Measurements from ENCODE around the gene RASSF10.
"Not testable (repeated sequence)": the region's sequence is repeated elsewhere in the genome, so short reads cannot be mapped to it uniquely, and the experiment has no call there.

RASSF10 gene

DNA sequence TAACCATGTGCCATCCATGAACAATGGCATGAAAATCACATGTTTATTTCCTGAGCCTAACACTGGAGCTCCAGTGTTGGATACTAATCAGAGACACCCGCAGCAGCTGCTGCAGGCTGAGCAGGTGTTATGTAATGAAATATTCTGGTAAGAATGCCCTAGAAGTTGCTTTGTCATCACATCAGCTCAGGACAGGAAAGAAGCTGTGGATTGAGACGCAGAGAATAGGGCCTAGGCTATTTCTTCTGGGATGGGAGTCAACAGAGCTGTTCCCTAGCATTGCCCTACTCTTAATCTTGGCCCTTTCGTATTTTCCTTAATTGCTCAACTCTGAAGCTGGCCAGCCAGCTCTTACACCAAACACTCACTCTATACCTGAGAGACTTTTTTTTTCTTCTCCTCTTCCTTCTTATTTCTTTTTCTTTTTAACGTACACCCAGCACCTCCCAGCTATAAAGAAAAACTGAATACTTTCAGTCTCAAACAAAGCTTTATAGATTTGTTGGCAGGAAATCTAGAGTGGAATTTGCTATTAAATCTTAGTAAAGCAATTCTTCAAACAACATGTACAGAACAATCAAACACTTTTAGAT is 31.9 kb downstream of the RASSF10 start:
- Histone ChIP-seq H3K27ac (replicated peaks) (no peak overlapping the region), H3K4me3 (replicated peaks; ENCODE audit: insufficient read depth, low read length) (no peak overlapping the region), H3K27me3 (ENCODE audit: insufficient read depth, poor library complexity, severe bottlenecking) (peaks cover 17% of the 10 kb centered on the region)
- DNase-seq (ENCODE audit: low read depth in 1 of 2, low spot score in 1 of 2): no peak
- TF ChIP-seq GABPA (IDR thresholded peaks at IDR 0.05; ENCODE audit: low read depth): no peak
- TF ChIP-seq, protein P1, sequence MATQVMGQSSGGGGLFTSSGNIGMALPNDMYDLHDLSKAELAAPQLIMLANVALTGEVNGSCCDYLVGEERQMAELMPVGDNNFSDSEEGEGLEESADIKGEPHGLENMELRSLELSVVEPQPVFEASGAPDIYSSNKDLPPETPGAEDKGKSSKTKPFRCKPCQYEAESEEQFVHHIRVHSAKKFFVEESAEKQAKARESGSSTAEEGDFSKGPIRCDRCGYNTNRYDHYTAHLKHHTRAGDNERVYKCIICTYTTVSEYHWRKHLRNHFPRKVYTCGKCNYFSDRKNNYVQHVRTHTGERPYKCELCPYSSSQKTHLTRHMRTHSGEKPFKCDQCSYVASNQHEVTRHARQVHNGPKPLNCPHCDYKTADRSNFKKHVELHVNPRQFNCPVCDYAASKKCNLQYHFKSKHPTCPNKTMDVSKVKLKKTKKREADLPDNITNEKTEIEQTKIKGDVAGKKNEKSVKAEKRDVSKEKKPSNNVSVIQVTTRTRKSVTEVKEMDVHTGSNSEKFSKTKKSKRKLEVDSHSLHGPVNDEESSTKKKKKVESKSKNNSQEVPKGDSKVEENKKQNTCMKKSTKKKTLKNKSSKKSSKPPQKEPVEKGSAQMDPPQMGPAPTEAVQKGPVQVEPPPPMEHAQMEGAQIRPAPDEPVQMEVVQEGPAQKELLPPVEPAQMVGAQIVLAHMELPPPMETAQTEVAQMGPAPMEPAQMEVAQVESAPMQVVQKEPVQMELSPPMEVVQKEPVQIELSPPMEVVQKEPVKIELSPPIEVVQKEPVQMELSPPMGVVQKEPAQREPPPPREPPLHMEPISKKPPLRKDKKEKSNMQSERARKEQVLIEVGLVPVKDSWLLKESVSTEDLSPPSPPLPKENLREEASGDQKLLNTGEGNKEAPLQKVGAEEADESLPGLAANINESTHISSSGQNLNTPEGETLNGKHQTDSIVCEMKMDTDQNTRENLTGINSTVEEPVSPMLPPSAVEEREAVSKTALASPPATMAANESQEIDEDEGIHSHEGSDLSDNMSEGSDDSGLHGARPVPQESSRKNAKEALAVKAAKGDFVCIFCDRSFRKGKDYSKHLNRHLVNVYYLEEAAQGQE (IDR thresholded peaks at IDR 0.05; ENCODE audit: insufficient replicate concordance, low read depth): no peak
- no peak for TF ChIP-seq CTCF (IDR thresholded peaks at IDR 0.05; ENCODE audit: insufficient read depth, low read length)
- no peak for TF ChIP-seq SPI1 (IDR thresholded peaks at IDR 0.05; ENCODE audit: borderline replicate concordance, low read depth)
- TF ChIP-seq POLR2AphosphoS5 (IDR thresholded peaks at IDR 0.05; ENCODE audit: low read depth): no peak

GRCh38 chr11:13042873-13043342 is 33.8 kb downstream of the RASSF10 start:
- no peak overlapping the region for H3K4me3 ChIP-seq (replicated peaks; ENCODE audit: insufficient read depth, low read length)
- DNase-seq (ENCODE audit: low read depth in 1 of 2, low spot score in 1 of 2): no peak
- H3K27me3 ChIP-seq (ENCODE audit: insufficient read depth, poor library complexity, severe bottlenecking): peaks cover 19% of the 10 kb centered on the region
- H3K27ac ChIP-seq (replicated peaks): no peak overlapping the region
- TF ChIP-seq, protein P1 (IDR thresholded peaks at IDR 0.05; ENCODE audit: insufficient replicate concordance, low read depth): no peak
- no peak for TF ChIP-seq GABPA (IDR thresholded peaks at IDR 0.05; ENCODE audit: low read depth)
- TF ChIP-seq SPI1 (IDR thresholded peaks at IDR 0.05; ENCODE audit: borderline replicate concordance, low read depth): no peak
- no peak for TF ChIP-seq CTCF (IDR thresholded peaks at IDR 0.05; ENCODE audit: insufficient read depth, low read length)
- TF ChIP-seq POLR2AphosphoS5 (IDR thresholded peaks at IDR 0.05; ENCODE audit: low read depth): no peak

DNA sequence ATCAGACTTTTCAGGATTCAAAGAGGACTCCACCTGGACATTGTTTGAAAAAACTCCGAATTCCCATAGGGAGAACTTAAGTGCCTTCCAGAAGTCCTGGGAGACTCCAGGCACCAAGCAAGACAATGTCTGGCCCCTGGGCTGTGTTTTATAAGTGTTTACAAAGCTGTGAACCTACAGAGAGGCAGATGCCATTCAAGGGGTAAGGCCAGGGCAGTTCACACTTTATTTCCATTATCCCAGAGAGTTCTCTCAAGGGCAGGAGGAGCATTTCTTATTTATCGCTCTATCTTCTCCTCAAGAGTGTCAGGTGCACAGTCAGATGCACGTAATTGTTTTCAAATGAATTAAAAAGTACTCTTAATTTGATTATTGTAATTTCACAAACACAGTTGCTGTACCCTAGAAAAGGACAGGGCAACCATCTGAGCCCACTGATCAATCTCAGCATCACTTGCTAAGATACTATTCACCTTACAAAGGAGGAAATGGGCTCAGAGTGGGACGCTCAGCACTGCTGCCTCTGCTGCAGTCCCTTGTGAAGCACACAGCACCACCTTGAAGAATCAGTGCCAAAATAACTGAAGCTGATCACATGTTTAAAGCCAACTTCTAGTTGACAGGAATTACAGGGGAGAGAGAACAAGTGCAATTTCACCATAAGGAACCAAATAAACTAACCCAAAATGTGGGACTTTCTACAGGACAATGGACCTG is 35.0 kb downstream of the RASSF10 start:
- DNase-seq (ENCODE audit: low read depth in 1 of 2, low spot score in 1 of 2): no peak
- Histone ChIP-seq H3K27ac (replicated peaks) (no peak overlapping the region), H3K27me3 (ENCODE audit: insufficient read depth, poor library complexity, severe bottlenecking) (peaks cover 11% of the 10 kb centered on the region), H3K4me3 (replicated peaks; ENCODE audit: insufficient read depth, low read length) (no peak overlapping the region)
- TF ChIP-seq CTCF (IDR thresholded peaks at IDR 0.05; ENCODE audit: insufficient read depth, low read length) (no peak), GABPA (IDR thresholded peaks at IDR 0.05; ENCODE audit: low read depth) (no peak), POLR2AphosphoS5 (IDR thresholded peaks at IDR 0.05; ENCODE audit: low read depth) (no peak), SPI1 (IDR thresholded peaks at IDR 0.05; ENCODE audit: borderline replicate concordance, low read depth) (no peak)
- TF ChIP-seq, protein P1 (IDR thresholded peaks at IDR 0.05; ENCODE audit: insufficient replicate concordance, low read depth): no peak

GRCh38 chr11:13045089-13045488 is 36.0 kb downstream of the RASSF10 start:
- H3K27me3 ChIP-seq (ENCODE audit: insufficient read depth, poor library complexity, severe bottlenecking): peaks cover 10% of the 10 kb centered on the region
- not testable (repeated sequence) for H3K27ac ChIP-seq (replicated peaks); H3K4me3 ChIP-seq (replicated peaks; ENCODE audit: insufficient read depth, low read length); DNase-seq (ENCODE audit: low read depth in 1 of 2, low spot score in 1 of 2)
